ENCODE results near the gene SLC35F5. TPM values are rescaled to one million over a fixed set of nuclear protein-coding genes. Genes with fewer than 3 reads are reported as not detected.
"Not testable (repeated sequence)": the region's sequence is repeated elsewhere in the genome, so short reads cannot be mapped to it uniquely, and the experiment has no call there.

Gene SLC35F5
- total and polyA plus RNA-seq, 7 donors = 23.1 to 86.3 (median 48.9) TPM

GRCh38 chr2:113703386-113704299 is 52.8 kb downstream of the SLC35F5 start:
- 88 to 89% (median 89%) methylated on average over 25 of the region's 25 CpGs for WGBS, 3 donors

GRCh38 chr2:113700186-113700841 is 56.1 kb downstream of the SLC35F5 start:
- ATAC-seq (no peak), DNase-seq (no peak)
- Histone ChIP-seq H3K4me1 (no peaks in the 10 kb centered on the region), H3K9me3 (no peaks in the 10 kb centered on the region), H3K27me3 (ENCODE audit: insufficient read depth in 3 of 3, low read length in 2 of 3) (no peaks in the 10 kb centered on the region), H3K27ac (no peak overlapping the region), H3K36me3 (ENCODE audit: insufficient read depth in 1 of 2, low read depth in 1 of 2) (peaks cover 0 to 7% of the 10 kb centered on the region in 2 donors), H3K4me3 (no peak overlapping the region)
- intact Hi-C loops (cut with DNase I) = no loop called here
- peak; percentile 11 for TF ChIP-seq CTCF (IDR thresholded peaks at IDR 0.05)
- WGBS, 3 donors = 63 to 75% (median 75%) methylated on average over 17 of the region's 17 CpGs

More at GRCh38 chr2:113703386-113704299, 52.8 kb downstream of the SLC35F5 start:
- ATAC-seq = no peak
- Histone ChIP-seq H3K27me3 (ENCODE audit: insufficient read depth in 3 of 3, low read length in 2 of 3) (no peaks in the 10 kb centered on the region), H3K9me3 (no peaks in the 10 kb centered on the region), H3K36me3 (ENCODE audit: insufficient read depth in 1 of 2, low read depth in 1 of 2) (peaks cover 0 to 7% of the 10 kb centered on the region in 2 donors), H3K4me1 (no peaks in the 10 kb centered on the region), H3K4me3 (no peak overlapping the region), H3K27ac (no peak overlapping the region)
- DNase-seq = no peak
- intact Hi-C loops (cut with DNase I) = no loop called here
- TF ChIP-seq CTCF (IDR thresholded peaks at IDR 0.05) = no peak

GRCh38 chr2:113698892-113699447 is 57.5 kb downstream of the SLC35F5 start:
- Histone ChIP-seq H3K27ac (no peak overlapping the region), H3K4me3 (no peak overlapping the region), H3K9me3 (no peaks in the 10 kb centered on the region), H3K36me3 (ENCODE audit: insufficient read depth in 1 of 2, low read depth in 1 of 2) (no peaks in the 10 kb centered on the region), H3K27me3 (ENCODE audit: insufficient read depth in 3 of 3, low read length in 2 of 3) (no peaks in the 10 kb centered on the region), H3K4me1 (no peaks in the 10 kb centered on the region)
- TF ChIP-seq CTCF (IDR thresholded peaks at IDR 0.05) = no peak
- no peak for ATAC-seq
- no peak for DNase-seq
- 90 to 91% (median 91%) methylated on average over 5 of the region's 5 CpGs for WGBS, 3 donors
- intact Hi-C loops (cut with DNase I) = no loop called here

- H3K4me3 ChIP-seq; H3K9me3 ChIP-seq; DNase-seq; ATAC-seq; H3K36me3 ChIP-seq (ENCODE audit: insufficient read depth in 1 of 2, low read depth in 1 of 2); H3K27ac ChIP-seq; intact Hi-C loops (cut with DNase I); H3K4me1 ChIP-seq; H3K27me3 ChIP-seq (ENCODE audit: insufficient read depth in 3 of 3, low read length in 2 of 3): not testable (repeated sequence)
- 93 to 96% (median 94%) methylated on average over 2 of the region's 2 CpGs for WGBS, 3 donors
These were observed 58.2 kb downstream of the SLC35F5 start for GRCh38 chr2:113698251-113698650.

- WGBS, 3 donors = 94 to 99% (median 97%) methylated on average over 4 of the region's 4 CpGs
- no peaks in the 10 kb centered on the region for H3K9me3 ChIP-seq
- no peak overlapping the region for H3K4me3 ChIP-seq
- no peaks in the 10 kb centered on the region for H3K4me1 ChIP-seq
- no peaks in the 10 kb centered on the region for H3K36me3 ChIP-seq (ENCODE audit: insufficient read depth in 1 of 2, low read depth in 1 of 2)
- no peaks in the 10 kb centered on the region for H3K27me3 ChIP-seq (ENCODE audit: insufficient read depth in 3 of 3, low read length in 2 of 3)
- no peak overlapping the region for H3K27ac ChIP-seq
- intact Hi-C loops (cut with DNase I) = no loop called here
- no peak for ATAC-seq
- no peak for TF ChIP-seq CTCF (IDR thresholded peaks at IDR 0.05)
- no peak for DNase-seq
These were observed 58.9 kb downstream of the SLC35F5 start for GRCh38 chr2:113697516-113697915.

Data from psoas muscle (tissue), 8 donors.